SU-DHL-6 (cell line): ENCODE measurements around the gene TMEM94.
"Not testable (repeated sequence)": the region's sequence is repeated elsewhere in the genome, so short reads cannot be mapped to it uniquely, and the experiment has no call there.

ENCODE experiments used
- H2AFZ ChIP-seq: fragments of 200-600 bp; sonication (generic); 2 replicates; pipeline ENCODE4 v1.6.1; 2014; ENCODE audit warnings: low read depth, mild to moderate bottlenecking, moderate library complexity, mixed read lengths, antibody characterized with exemption, low read length; ENCODE audit not compliant: severe bottlenecking
- H3F3A ChIP-seq: fragments of 200-600 bp; shearing (Covaris generic); 2 replicates; pipeline ENCODE4 v1.6.0; 2016; ENCODE audit warnings: antibody characterized with exemption, mild to moderate bottlenecking; ENCODE audit not compliant: insufficient read depth
- H3K27ac ChIP-seq: fragments of 200-600 bp; sonication (generic); 2 replicates; pipeline ENCODE4 v1.5.1; 2016; ENCODE audit warnings: low read depth, mild to moderate bottlenecking, low read length, moderate library complexity, mixed read lengths
- H3K27me3 ChIP-seq: fragments of 200-600 bp; sonication (generic), shearing (Covaris generic); 2 replicates; pipeline ENCODE4 v1.6.0; 2014; ENCODE audit warnings: mild to moderate bottlenecking, low read length
- H3K36me3 ChIP-seq: fragments of 200-600 bp; sonication (generic); 2 replicates; pipeline ENCODE4 v1.6.1; 2014; ENCODE audit warnings: mild to moderate bottlenecking, low read length, mixed read lengths
- H3K4me2 ChIP-seq: fragments of 300-600, 200-600 bp; shearing (Covaris generic), sonication (generic); 2 replicates; pipeline ENCODE4 v1.6.0; 2014; ENCODE audit warnings: low read length, low read depth, mild to moderate bottlenecking; ENCODE audit not compliant: poor library complexity, severe bottlenecking
- H3K4me3 ChIP-seq: fragments of 200-600 bp; sonication (generic); 2 replicates; pipeline ENCODE4 v1.5.1; 2014; ENCODE audit warnings: antibody characterized with exemption, low read length, mild to moderate bottlenecking, mixed read lengths; ENCODE audit not compliant: insufficient read depth, poor library complexity, severe bottlenecking
- H3K79me2 ChIP-seq: fragments of 200-600 bp; sonication (generic); 2 replicates; pipeline ENCODE4 v1.6.1; 2014; ENCODE audit warnings: mild to moderate bottlenecking, low read length, moderate library complexity; ENCODE audit not compliant: insufficient read depth
- H3K9ac ChIP-seq: fragments of 200-600 bp; sonication (generic); 2 replicates; pipeline ENCODE4 v1.7.0; 2014; ENCODE audit warnings: mild to moderate bottlenecking, low read length
- H3K9me2 ChIP-seq: fragments of 200-600 bp; sonication (generic); replicated peaks from 2 replicates; pipeline ENCODE4 v1.6.1; 2014; ENCODE audit warnings: low read length; ENCODE audit not compliant: insufficient read depth
- H3K9me3 ChIP-seq: fragments of 200-600 bp; sonication (generic); 2 replicates; pipeline ENCODE4 v1.6.1; 2014; ENCODE audit warnings: low read length, mixed read lengths; ENCODE audit not compliant: insufficient read depth
- H4K20me1 ChIP-seq: fragments of 200-600 bp; sonication (generic); 2 replicates; pipeline ENCODE4 v1.6.1; 2014; ENCODE audit warnings: low read depth, mild to moderate bottlenecking, antibody characterized with exemption, low read length, moderate library complexity, mixed read lengths
- CTCF ChIP-seq: fragments of 200-600 bp; sonication (generic); IDR thresholded peaks from one replicate; pipeline ENCODE4 v1.5.1; 2017; ENCODE audit warnings: antibody characterized with exemption, mild to moderate bottlenecking, low read length, moderate library complexity; ENCODE audit not compliant: insufficient read depth, poor library complexity, severe bottlenecking
- EZH2phosphoT487 ChIP-seq: fragments of 200-600 bp; sonication (generic), shearing (Covaris generic); conservative IDR thresholded peaks from 2 replicates; pipeline ENCODE4 v1.6.1; 2018; ENCODE audit warnings: mild to moderate bottlenecking, antibody characterized with exemption, low read length, moderate library complexity, mixed read lengths

The TMEM94 gene

GRCh38 chr17:75454193-75454592 is 2.2 kb upstream of the TMEM94 start:
- Histone ChIP-seq H3K9me3 (no peaks in the 10 kb centered on the region), H3K27me3 (no peaks in the 10 kb centered on the region)
- no peak for TF ChIP-seq CTCF
- no peak for TF ChIP-seq EZH2phosphoT487

GRCh38 chr17:75454672-75455071 is 1.8 kb upstream of the TMEM94 start:
- not testable (repeated sequence) for H3K9ac ChIP-seq, H3K79me2 ChIP-seq, H3K9me3 ChIP-seq, H3K36me3 ChIP-seq, H3F3A ChIP-seq, H3K4me3 ChIP-seq, H3K27me3 ChIP-seq, H3K27ac ChIP-seq, H2AFZ ChIP-seq, H3K4me2 ChIP-seq, H4K20me1 ChIP-seq, H3K9me2 ChIP-seq

More at GRCh38 chr17:75454193-75454592, 2.2 kb upstream of the TMEM94 start:
- Histone ChIP-seq H3K4me2 (no peak overlapping the region), H4K20me1 (no peaks in the 10 kb centered on the region), H3K9me2 (no peaks in the 10 kb centered on the region), H2AFZ (no peak overlapping the region), H3K27ac (no peak overlapping the region), H3K36me3 (no peaks in the 10 kb centered on the region), H3K4me3 (no peak overlapping the region), H3K9ac (no peak overlapping the region), H3F3A (no peaks in the 10 kb centered on the region), H3K79me2 (no peaks in the 10 kb centered on the region)

- H4K20me1 ChIP-seq = no peaks in the 10 kb centered on the region
- H3K9ac ChIP-seq = peak overlapping the region; percentile 82
- no peak overlapping the region for H3K27ac ChIP-seq
- no peaks in the 10 kb centered on the region for H3K79me2 ChIP-seq
- H2AFZ ChIP-seq = peak overlapping the region; percentile 94
- no peaks in the 10 kb centered on the region for H3K27me3 ChIP-seq
- H3F3A ChIP-seq = no peaks in the 10 kb centered on the region
- no peaks in the 10 kb centered on the region for H3K36me3 ChIP-seq
- H3K9me2 ChIP-seq = no peaks in the 10 kb centered on the region
- TF ChIP-seq CTCF (no peak), EZH2phosphoT487 (no peak)
- H3K4me2 ChIP-seq = peak overlapping the region; percentile 83
- H3K9me3 ChIP-seq = no peaks in the 10 kb centered on the region
- H3K4me3 ChIP-seq = peak overlapping the region; percentile 91
Observed at GRCh38 chr17:75456039-75456416, 407 bp upstream of the TMEM94 start.

- Histone ChIP-seq H3K36me3 (no peaks in the 10 kb centered on the region), H2AFZ (peak overlapping the region; percentile 85), H3K9ac (peak overlapping the region; percentile 82), H3K9me2 (no peaks in the 10 kb centered on the region), H3K79me2 (0 out of 2 replicates have a peak, but pooled peaks cover under 1% of the 10 kb centered on the region), H3K27me3 (no peaks in the 10 kb centered on the region), H3F3A (no peaks in the 10 kb centered on the region), H3K9me3 (no peaks in the 10 kb centered on the region), H3K4me3 (peak overlapping the region; percentile 91), H4K20me1 (no peaks in the 10 kb centered on the region), H3K4me2 (peak overlapping the region; percentile 63), H3K27ac (no peak overlapping the region)
- no peak for TF ChIP-seq CTCF
- no peak for TF ChIP-seq EZH2phosphoT487
Observed at GRCh38 chr17:75457047-75457654, 716 bp downstream of the TMEM94 start.
